GM18868 (cell line): ENCODE data around the gene DCP1B.
"Not testable (repeated sequence)": the region's sequence is repeated elsewhere in the genome, so short reads cannot be mapped to it uniquely, and the experiment has no call there.

ENCODE experiments used
- ATAC-seq: cut with Tn5 transposase; IDR thresholded peaks from one replicate; pipeline ENCODE4 v1.9.1; 2021; ENCODE audit warnings: mild to moderate bottlenecking, moderate library complexity; ENCODE audit not compliant: unreplicated experiment

DCP1B gene

GRCh38 chr12:1977588-1977987, 26.7 kb downstream of the DCP1B start:
- ATAC-seq = no peak

GRCh38 chr12:1977109-1977508, 27.1 kb downstream of the DCP1B start:
- no peak for ATAC-seq

- ATAC-seq = no peak
These were observed 29.4 kb downstream of the DCP1B start for GRCh38 chr12:1974812-1975211.

GRCh38 chr12:1972856-1973317, 31.4 kb downstream of the DCP1B start:
- no peak for ATAC-seq

- no peak for ATAC-seq
These were observed 32.0 kb downstream of the DCP1B start for GRCh38 chr12:1972260-1972659.

- ATAC-seq = no peak
These were observed 33.8 kb downstream of the DCP1B start for GRCh38 chr12:1970331-1970900.

- no peak for ATAC-seq
These were observed 37.6 kb downstream of the DCP1B start for GRCh38 chr12:1966561-1967226.

- ATAC-seq = no peak
These were observed 38.3 kb downstream of the DCP1B start for GRCh38 chr12:1965916-1966315.

GRCh38 chr12:1962051-1963020, 41.9 kb downstream of the DCP1B start:
- ATAC-seq = no peak

GRCh38 chr12:1956716-1957115, 47.5 kb downstream of the DCP1B start:
- ATAC-seq = no peak

- ATAC-seq = no peak
These were observed 54.3 kb downstream of the DCP1B start for GRCh38 chr12:1949771-1950470.

- no peak for ATAC-seq
These were observed 55.4 kb downstream of the DCP1B start for GRCh38 chr12:1948883-1949282.

GRCh38 chr12:1947081-1947480, 57.2 kb downstream of the DCP1B start:
- no peak for ATAC-seq

GRCh38 chr12:1946296-1946695, 58.0 kb downstream of the DCP1B start:
- ATAC-seq = no peak

GRCh38 chr12:1945502-1945901, 58.8 kb downstream of the DCP1B start:
- ATAC-seq = not testable (repeated sequence)

- no peak for ATAC-seq
These were observed 64.3 kb downstream of the DCP1B start for GRCh38 chr12:1939801-1940607.

GRCh38 chr12:1939331-1939730, 64.9 kb downstream of the DCP1B start:
- no peak for ATAC-seq

GRCh38 chr12:1937481-1938224, 66.6 kb downstream of the DCP1B start:
- no peak for ATAC-seq
